Activated naive CD4-positive, alpha-beta T cell treated with anti-CD3 and anti-CD28 coated beads, Interleukin-2, amount 10 ng/mL, durations not matched to agents 7 days and 5 days (primary cell): ENCODE measurements around the gene TMEM131L.
"Not testable (repeated sequence)": the region's sequence is repeated elsewhere in the genome, so short reads cannot be mapped to it uniquely, and the experiment has no call there.

Source experiments
- CTCF ChIA-PET: fragments of 350-600 bp; sonication (Branson Sonifier 250); formaldehyde crosslinking; loops from one replicate; lab custom pipeline; 2021; ENCODE audit warnings: antibody characterized with exemption; lab: Charles Lee
- DNase-seq: peaks from one replicate; pipeline ENCODE4 v3.0.0-alpha.2; 2020
- H3K27ac Mint-ChIP-seq: one replicate; pipeline ENCODE4 v1.8.0; 2021; ENCODE audit warnings: mild to moderate bottlenecking, moderate library complexity, mixed read lengths
- H3K27me3 Mint-ChIP-seq: one replicate; pipeline ENCODE4 v1.8.0; 2021; ENCODE audit warnings: mild to moderate bottlenecking, mixed read lengths
- H3K36me3 Mint-ChIP-seq: one replicate; pipeline ENCODE4 v1.8.0; 2021; ENCODE audit warnings: mixed read lengths
- H3K4me1 Mint-ChIP-seq: one replicate; pipeline ENCODE4 v1.8.0; 2021; ENCODE audit warnings: mixed read lengths
- H3K4me3 Mint-ChIP-seq: one replicate; pipeline ENCODE4 v1.8.0; 2021; ENCODE audit warnings: mild to moderate bottlenecking, moderate library complexity, mixed read lengths
- H3K9me3 Mint-ChIP-seq: one replicate; pipeline ENCODE4 v1.8.0; 2021; ENCODE audit warnings: mixed read lengths

Gene TMEM131L

GRCh38 chr4:153655928-153656327 is 189.8 kb downstream of the TMEM131L start:
- peaks cover 28% of the 10 kb centered on the region for H3K27me3 Mint-ChIP-seq
- peaks cover 20% of the 10 kb centered on the region for H3K4me1 Mint-ChIP-seq
- H3K9me3 Mint-ChIP-seq, result no peaks in the 10 kb centered on the region
- no peaks in the 10 kb centered on the region for H3K36me3 Mint-ChIP-seq
- DNase-seq, result no peak
- H3K27ac Mint-ChIP-seq, result no peak overlapping the region
- CTCF ChIA-PET, result interaction anchor here (0.9 kb wide), 1 partner anchor 13 kb away, joined by 3 read pairs; no protein-coding TSS in a partner anchor
- H3K4me3 Mint-ChIP-seq, result no peak overlapping the region

DNA sequence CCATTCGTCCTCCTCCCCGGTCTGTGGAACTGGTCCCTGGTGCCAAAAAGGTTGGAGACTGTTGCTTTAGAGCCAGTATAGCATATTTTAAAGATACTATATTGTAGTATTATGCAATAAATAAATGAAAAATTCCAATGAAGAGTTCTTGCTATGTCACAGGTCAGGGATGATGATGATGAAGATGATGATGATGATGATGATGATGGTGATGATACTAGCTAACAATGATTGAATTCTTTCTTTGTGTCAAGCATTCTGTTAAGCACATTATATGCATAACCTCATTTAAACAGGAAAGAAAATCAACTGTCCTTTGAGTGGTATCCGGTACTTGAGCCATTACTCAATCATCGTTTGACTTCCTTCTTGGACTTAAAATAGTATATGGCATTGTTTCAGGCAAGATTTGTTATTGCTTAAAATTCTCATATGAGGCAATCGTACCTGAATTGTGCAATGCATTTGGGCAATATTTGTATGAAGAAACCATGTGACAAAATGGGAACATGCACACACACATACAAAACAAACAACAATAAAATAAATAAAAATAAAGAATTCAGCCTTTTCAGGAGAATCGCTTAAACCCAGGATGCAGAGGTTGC is 195.2 kb downstream of the TMEM131L start:
- no peaks in the 10 kb centered on the region for H3K4me1 Mint-ChIP-seq
- H3K27ac Mint-ChIP-seq, result no peak overlapping the region
- CTCF ChIA-PET, result interaction anchor here (0.8 kb wide), 1 partner anchor 12 kb away, joined by 3 read pairs; no protein-coding TSS in a partner anchor
- H3K36me3 Mint-ChIP-seq, result no peaks in the 10 kb centered on the region
- DNase-seq, result no peak
- no peak overlapping the region for H3K4me3 Mint-ChIP-seq
- H3K9me3 Mint-ChIP-seq, result peaks cover 12% of the 10 kb centered on the region
- peaks cover 23% of the 10 kb centered on the region for H3K27me3 Mint-ChIP-seq

GRCh38 chr4:153661908-153662307 is 195.7 kb downstream of the TMEM131L start:
- no peaks in the 10 kb centered on the region for H3K4me1 Mint-ChIP-seq
- H3K27ac Mint-ChIP-seq, result no peak overlapping the region
- peaks cover 28% of the 10 kb centered on the region for H3K27me3 Mint-ChIP-seq
- CTCF ChIA-PET, result no interaction called here
- no peaks in the 10 kb centered on the region for H3K36me3 Mint-ChIP-seq
- no peak for DNase-seq
- H3K9me3 Mint-ChIP-seq, result peaks cover 12% of the 10 kb centered on the region
- no peak overlapping the region for H3K4me3 Mint-ChIP-seq

- Mint-ChIP-seq H3K9me3 (peaks cover 12% of the 10 kb centered on the region), H3K4me1 (no peaks in the 10 kb centered on the region), H3K36me3 (no peaks in the 10 kb centered on the region), H3K4me3 (no peak overlapping the region), H3K27me3 (peaks cover 35% of the 10 kb centered on the region), H3K27ac (no peak overlapping the region)
- DNase-seq, result no peak
- CTCF ChIA-PET, result interaction anchor here (1.2 kb wide), 1 partner anchor 11 kb away, joined by 4 read pairs; no protein-coding TSS in a partner anchor
Measured at GRCh38 chr4:153663667-153664066, 197.5 kb downstream of the TMEM131L start.

- H3K27ac Mint-ChIP-seq, CTCF ChIA-PET, H3K4me1 Mint-ChIP-seq, DNase-seq, H3K4me3 Mint-ChIP-seq, H3K36me3 Mint-ChIP-seq: not testable (repeated sequence)
- H3K9me3 Mint-ChIP-seq, result peaks cover 12% of the 10 kb centered on the region
- peaks cover 36% of the 10 kb centered on the region for H3K27me3 Mint-ChIP-seq
Measured at GRCh38 chr4:153666505-153666904, 200.3 kb downstream of the TMEM131L start.

- Mint-ChIP-seq H3K9me3 (peaks cover 2% of the 10 kb centered on the region), H3K4me3 (no peak overlapping the region), H3K4me1 (no peaks in the 10 kb centered on the region), H3K27ac (no peak overlapping the region), H3K36me3 (no peaks in the 10 kb centered on the region), H3K27me3 (peaks cover 42% of the 10 kb centered on the region)
- CTCF ChIA-PET, result no interaction called here
- DNase-seq, result no peak
Measured at GRCh38 chr4:153668647-153669046, 202.5 kb downstream of the TMEM131L start.

- Mint-ChIP-seq H3K4me3 (no peak overlapping the region), H3K9me3 (peaks cover 2% of the 10 kb centered on the region), H3K36me3 (peaks cover 1% of the 10 kb centered on the region), H3K27ac (no peak overlapping the region), H3K27me3 (peaks cover 38% of the 10 kb centered on the region), H3K4me1 (no peaks in the 10 kb centered on the region)
- CTCF ChIA-PET, result no interaction called here
- DNase-seq, result no peak
Measured at GRCh38 chr4:153669838-153670237, 203.7 kb downstream of the TMEM131L start.

GRCh38 chr4:153676486-153676885 is 210.3 kb downstream of the TMEM131L start:
- H3K4me3 Mint-ChIP-seq, result no peak overlapping the region
- H3K27ac Mint-ChIP-seq, result no peak overlapping the region
- peaks cover 4% of the 10 kb centered on the region for H3K36me3 Mint-ChIP-seq
- H3K27me3 Mint-ChIP-seq, result peaks cover 27% of the 10 kb centered on the region
- H3K9me3 Mint-ChIP-seq, result peaks cover 19% of the 10 kb centered on the region
- no peak for DNase-seq
- H3K4me1 Mint-ChIP-seq, result no peaks in the 10 kb centered on the region
- CTCF ChIA-PET, result no interaction called here

DNA sequence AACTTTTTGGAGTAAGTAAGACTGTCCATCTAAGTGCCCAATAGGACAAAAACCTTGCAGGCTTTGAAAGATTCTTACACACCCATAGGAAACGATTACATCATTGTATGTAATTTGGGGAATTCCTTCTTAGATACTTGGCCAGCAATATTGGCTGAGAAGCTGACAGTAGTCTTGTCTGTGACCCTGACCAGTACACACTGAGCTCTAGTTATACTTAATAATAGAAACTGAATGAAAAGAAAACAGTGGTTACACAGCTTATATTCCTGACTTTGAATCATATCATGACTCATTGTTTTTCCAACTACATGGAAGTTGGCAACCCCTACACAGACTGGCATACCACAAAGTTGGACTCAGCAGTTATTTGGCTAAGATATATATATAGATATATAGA is 210.8 kb downstream of the TMEM131L start:
- Mint-ChIP-seq H3K4me1 (no peaks in the 10 kb centered on the region), H3K4me3 (no peak overlapping the region), H3K36me3 (peaks cover 4% of the 10 kb centered on the region), H3K27ac (no peak overlapping the region), H3K27me3 (peaks cover 32% of the 10 kb centered on the region), H3K9me3 (peaks cover 19% of the 10 kb centered on the region)
- CTCF ChIA-PET, result no interaction called here
- DNase-seq, result no peak

DNA sequence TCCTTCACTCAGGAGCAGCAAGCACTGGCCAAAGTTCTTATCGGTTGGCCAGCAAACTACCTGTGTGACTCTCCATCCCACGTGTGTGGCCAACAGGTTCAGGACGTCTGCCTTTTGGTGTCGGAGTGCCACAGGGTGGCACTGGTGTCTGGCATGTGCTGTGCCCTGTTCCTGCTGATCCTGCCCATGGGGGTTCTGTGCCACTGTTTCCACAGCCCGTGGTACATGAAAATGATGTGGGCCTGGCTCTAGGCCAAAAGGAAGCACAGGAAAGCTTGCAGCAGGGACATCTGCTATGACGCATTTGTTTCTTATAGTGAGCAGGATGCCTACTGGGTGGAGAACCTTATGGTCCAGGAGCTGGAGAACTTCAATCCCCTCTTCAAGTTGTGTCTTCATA is 213.3 kb downstream of the TMEM131L start:
- DNase-seq, result no peak
- peaks cover 19% of the 10 kb centered on the region for H3K9me3 Mint-ChIP-seq
- H3K4me3 Mint-ChIP-seq, result no peak overlapping the region
- H3K4me1 Mint-ChIP-seq, result peaks cover 7% of the 10 kb centered on the region
- peaks cover 4% of the 10 kb centered on the region for H3K36me3 Mint-ChIP-seq
- H3K27ac Mint-ChIP-seq, result no peak overlapping the region
- H3K27me3 Mint-ChIP-seq, result peaks cover 49% of the 10 kb centered on the region
- CTCF ChIA-PET, result no interaction called here

- Mint-ChIP-seq H3K9me3 (peaks cover 10% of the 10 kb centered on the region), H3K4me3 (peak overlapping the region; percentile 73), H3K27me3 (peaks cover 54% of the 10 kb centered on the region), H3K4me1 (peaks cover 19% of the 10 kb centered on the region), H3K36me3 (peaks cover 13% of the 10 kb centered on the region), H3K27ac (no peak overlapping the region)
- DNase-seq, result no peak
- CTCF ChIA-PET, result interaction anchor here (1.2 kb wide), 1 partner anchor 79 kb away, joined by 3 read pairs; no protein-coding TSS in a partner anchor
Measured at GRCh38 chr4:153683763-153684181, 217.6 kb downstream of the TMEM131L start.

GRCh38 chr4:153684182-153684970 is 218.2 kb downstream of the TMEM131L start, which contains the start of gene TLR2:
Gene TLR2 (plus strand): TSS chr4:153684280. CDS start chr4:153702908, 18,628 bp downstream.
- H3K36me3 Mint-ChIP-seq, result peaks cover 17% of the 10 kb centered on the region
- peak within 1 kb of the TSS; percentile 37 for H3K27ac Mint-ChIP-seq
- CTCF ChIA-PET, result interaction anchor here (1.2 kb wide), 1 partner anchor 78 kb away, joined by 3 read pairs; no protein-coding TSS in a partner anchor
- H3K9me3 Mint-ChIP-seq, result peaks cover 16% of the 10 kb centered on the region
- DNase-seq, result peak; percentile 77
- peaks cover 19% of the 10 kb centered on the region for H3K4me1 Mint-ChIP-seq
- peak within 1 kb of the TSS; percentile 79 for H3K4me3 Mint-ChIP-seq
- peaks cover 54% of the 10 kb centered on the region for H3K27me3 Mint-ChIP-seq

DNA sequence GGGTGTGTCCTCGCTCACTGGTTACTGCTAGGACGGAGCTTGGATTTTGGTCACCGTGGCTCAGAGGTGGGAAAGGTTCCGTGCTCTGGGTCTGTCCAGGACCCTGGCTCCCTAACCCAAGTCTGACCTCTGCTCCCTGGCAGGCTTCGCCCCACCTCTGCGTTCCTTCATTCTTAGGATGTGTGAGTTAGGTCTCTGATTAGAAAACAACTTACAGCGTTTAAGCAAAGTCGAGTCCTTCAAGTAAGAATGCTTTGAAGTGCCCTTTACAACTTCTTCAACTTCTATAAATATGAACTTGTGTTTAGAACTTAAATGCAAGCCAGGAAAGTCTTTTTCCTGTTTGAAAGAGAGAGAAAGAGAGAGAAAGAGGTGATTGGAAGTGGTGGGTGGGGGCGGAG is 218.8 kb downstream of the TMEM131L start:
- Mint-ChIP-seq H3K4me1 (peaks cover 19% of the 10 kb centered on the region), H3K36me3 (peaks cover 21% of the 10 kb centered on the region), H3K27ac (peak overlapping the region; percentile 37), H3K4me3 (peak overlapping the region; percentile 79), H3K27me3 (peaks cover 48% of the 10 kb centered on the region), H3K9me3 (peaks cover 22% of the 10 kb centered on the region)
- no peak for DNase-seq
- CTCF ChIA-PET, result no interaction called here
